GM12878 (cell line): ENCODE measurements around the gene SLC6A1.

Experiments
- BCLAF1 ChIP-seq: fragments of 450-650 bp; IDR thresholded peaks from 2 replicates; pipeline ENCODE4 v1.6.1; 2017; ENCODE audit warnings: antibody characterized with exemption, mild to moderate bottlenecking, moderate library complexity
- CHD1 ChIP-seq: IDR thresholded peaks from 2 replicates; pipeline ENCODE4 v1.6.1; 2012; ENCODE audit warnings: low read depth, low read length, improper control_type of control experiment
- CREM ChIP-seq: IDR thresholded peaks from 2 replicates; pipeline ENCODE4 v1.6.1; 2014; ENCODE audit warnings: antibody characterized with exemption, low read depth
- CTCF ChIP-seq, 3 experiments: IDR thresholded peaks in 2 of 3; conservative IDR thresholded peaks in 1 of 3; 2 replicates each; pipeline ENCODE4 v1.5.1; 2011; ENCODE audit warnings: low read depth in 3 of 3, low read length in 3 of 3, mild to moderate bottlenecking in 3 of 3, control low read depth in 2 of 3, moderate library complexity in 2 of 3, inconsistent platforms in 1 of 3, mixed read lengths in 1 of 3; ENCODE audit not compliant: control insufficient read depth in 2 of 3, insufficient read depth in 1 of 3; ENCODE audit errors: extremely low read depth in 1 of 3
- EP300 ChIP-seq, 2 experiments: fragments of 150-350 bp in 1 of 2; IDR thresholded peaks; 2 replicates each; pipeline ENCODE4 v1.6.1; 2011 to 2012; ENCODE audit warnings: low read depth in 2 of 2, low read length in 2 of 2, borderline replicate concordance in 1 of 2, improper control_type of control experiment in 1 of 2, inconsistent platforms in 1 of 2; ENCODE audit not compliant: control insufficient read depth in 1 of 2
- ESRRA ChIP-seq: IDR thresholded peaks from 2 replicates; pipeline ENCODE4 v1.6.1; 2012; ENCODE audit warnings: mild to moderate bottlenecking, low read length, improper control_type of control experiment
- MAX ChIP-seq: IDR thresholded peaks from 2 replicates; pipeline ENCODE4 v1.6.1; 2012; ENCODE audit warnings: low read depth, low read length, improper control_type of control experiment
- NFIC ChIP-seq: IDR thresholded peaks from 2 replicates; pipeline ENCODE4 v1.6.1; 2012; ENCODE audit warnings: low read depth, mild to moderate bottlenecking, inconsistent platforms, low read length, moderate library complexity
- POLR2AphosphoS2 ChIP-seq: IDR thresholded peaks from 2 replicates; pipeline ENCODE4 v1.6.1; 2011; ENCODE audit warnings: low read depth, mild to moderate bottlenecking, low read length, improper control_type of control experiment, moderate library complexity
- POLR2AphosphoS5 ChIP-seq: IDR thresholded peaks from 2 replicates; pipeline ENCODE4 v1.6.1; 2011; ENCODE audit warnings: mild to moderate bottlenecking, low read length, inconsistent platforms
- RB1 ChIP-seq: fragments of 450-650 bp; formaldehyde crosslinking; IDR thresholded peaks from 2 replicates; pipeline ENCODE4 v1.6.1; 2017; ENCODE audit warnings: mild to moderate bottlenecking, borderline replicate concordance
- REST ChIP-seq: IDR thresholded peaks from 2 replicates; pipeline ENCODE4 v1.6.1; 2012; ENCODE audit warnings: mild to moderate bottlenecking, low read depth, low read length
- SUPT20H ChIP-seq: IDR thresholded peaks from 2 replicates; pipeline ENCODE4 v1.6.1; 2011; ENCODE audit warnings: low read depth, mild to moderate bottlenecking, low read length, moderate library complexity, borderline replicate concordance; ENCODE audit not compliant: control insufficient read depth
- TF ChIP-seq, protein P1 (sequence below): fragments of 450-650 bp; IDR thresholded peaks from 2 replicates; pipeline ENCODE4 v1.6.1; 2017; ENCODE audit warnings: mild to moderate bottlenecking

GRCh38 chr3:11072631-11073030, 80.1 kb downstream of the SLC6A1 start:
- TF ChIP-seq POLR2AphosphoS5 (no peak), CTCF (IDR thresholded peaks at IDR 0.05 in 2 of 3, conservative IDR thresholded peaks at IDR 0.05 in 1 of 3; ENCODE audit: control insufficient read depth in 2 of 3, extremely low read depth in 1 of 3, insufficient read depth in 1 of 3, low read depth in 3 of 3, low read length in 3 of 3) (no peak), POLR2AphosphoS2 (no peak), NFIC (no peak), CHD1 (no peak), ESRRA (no peak), REST (no peak), RB1 (no peak), CREM (no peak), BCLAF1 (no peak), MAX (no peak), SUPT20H (no peak), EP300 (IDR thresholded peaks at IDR 0.05; ENCODE audit: borderline replicate concordance in 1 of 2, control insufficient read depth in 1 of 2, low read depth in 2 of 2, low read length in 2 of 2) (no peak)
- TF ChIP-seq, protein P1, sequence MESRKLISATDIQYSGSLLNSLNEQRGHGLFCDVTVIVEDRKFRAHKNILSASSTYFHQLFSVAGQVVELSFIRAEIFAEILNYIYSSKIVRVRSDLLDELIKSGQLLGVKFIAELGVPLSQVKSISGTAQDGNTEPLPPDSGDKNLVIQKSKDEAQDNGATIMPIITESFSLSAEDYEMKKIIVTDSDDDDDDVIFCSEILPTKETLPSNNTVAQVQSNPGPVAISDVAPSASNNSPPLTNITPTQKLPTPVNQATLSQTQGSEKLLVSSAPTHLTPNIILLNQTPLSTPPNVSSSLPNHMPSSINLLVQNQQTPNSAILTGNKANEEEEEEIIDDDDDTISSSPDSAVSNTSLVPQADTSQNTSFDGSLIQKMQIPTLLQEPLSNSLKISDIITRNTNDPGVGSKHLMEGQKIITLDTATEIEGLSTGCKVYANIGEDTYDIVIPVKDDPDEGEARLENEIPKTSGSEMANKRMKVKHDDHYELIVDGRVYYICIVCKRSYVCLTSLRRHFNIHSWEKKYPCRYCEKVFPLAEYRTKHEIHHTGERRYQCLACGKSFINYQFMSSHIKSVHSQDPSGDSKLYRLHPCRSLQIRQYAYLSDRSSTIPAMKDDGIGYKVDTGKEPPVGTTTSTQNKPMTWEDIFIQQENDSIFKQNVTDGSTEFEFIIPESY = no peak
